Activated gamma-delta T cell treated with anti-CD3 and anti-CD28 coated beads, Interleukin-2, amount 50 U/mL, for 16 hours (primary cell): ENCODE measurements around the gene PPP1R16B.
"Not testable (repeated sequence)": the region's sequence is repeated elsewhere in the genome, so short reads cannot be mapped to it uniquely, and the experiment has no call there.

Source experiments
- DNase-seq: peaks from one replicate; pipeline ENCODE4 v3.0.0-alpha.2; 2020; ENCODE audit warnings: low read depth

PPP1R16B gene

GRCh38 chr20:38791940-38792339 is 13.6 kb upstream of the PPP1R16B start:
- no peak for DNase-seq

GRCh38 chr20:38794057-38794456 is 11.4 kb upstream of the PPP1R16B start:
- not testable (repeated sequence) for DNase-seq

- no peak for DNase-seq
These were observed 7.2 kb upstream of the PPP1R16B start for GRCh38 chr20:38798266-38798665.

- no peak for DNase-seq
These were observed 6.3 kb upstream of the PPP1R16B start for GRCh38 chr20:38799203-38799602.

- DNase-seq: no peak
These were observed 4.6 kb upstream of the PPP1R16B start for GRCh38 chr20:38800882-38801281.

- DNase-seq: no peak
These were observed 1.3 kb upstream of the PPP1R16B start for GRCh38 chr20:38804221-38804620.

GRCh38 chr20:38804682-38805501 is 605 bp upstream of the PPP1R16B start:
- DNase-seq: peak; percentile 67

- DNase-seq: peak; percentile 17
These were observed 709 bp downstream of the PPP1R16B start for GRCh38 chr20:38805958-38806854.

- DNase-seq: no peak
These were observed 1.6 kb downstream of the PPP1R16B start for GRCh38 chr20:38806855-38807655.

GRCh38 chr20:38809942-38810341 is 4.4 kb downstream of the PPP1R16B start:
- DNase-seq: no peak

GRCh38 chr20:38810926-38811630 is 5.6 kb downstream of the PPP1R16B start:
- no peak for DNase-seq

- no peak for DNase-seq
These were observed 6.3 kb downstream of the PPP1R16B start for GRCh38 chr20:38811769-38812168.

GRCh38 chr20:38812182-38812581 is 6.7 kb downstream of the PPP1R16B start:
- no peak for DNase-seq

- DNase-seq: no peak
These were observed 7.4 kb downstream of the PPP1R16B start for GRCh38 chr20:38812709-38813573.

- not testable (repeated sequence) for DNase-seq
These were observed 8.1 kb downstream of the PPP1R16B start for GRCh38 chr20:38813574-38813962.

- DNase-seq: no peak
These were observed 9.9 kb downstream of the PPP1R16B start for GRCh38 chr20:38815446-38815845.

- no peak for DNase-seq
These were observed 12.9 kb downstream of the PPP1R16B start for GRCh38 chr20:38818113-38819065.

GRCh38 chr20:38825571-38825900 is 20.0 kb downstream of the PPP1R16B start:
- DNase-seq: no peak

GRCh38 chr20:38825901-38826625 is 20.6 kb downstream of the PPP1R16B start:
- DNase-seq: no peak
